Measurements from ENCODE around the gene DDX24.

GRCh38 chr14:94098326-94098992 lies 17.5 kb upstream of the DDX24 start:
- no peak for TF ChIP-seq POLR2A (IDR thresholded peaks at IDR 0.05)
- no peak for TF ChIP-seq CTCF (IDR thresholded peaks at IDR 0.05)

Data from heart left ventricle (tissue), 13 donors.